HCT116 (cell line): ENCODE measurements around the gene TRIM37. TPM values are rescaled to one million over a fixed set of nuclear protein-coding genes. Genes with fewer than 3 reads are reported as not detected.

Experiments used
- ATAC-seq: fragments of 200-7000 bp; cut with Tn5 transposase; 2 replicates; pipeline ENCODE4 v1.9.1; 2020; ENCODE audit warnings: mild to moderate bottlenecking, moderate library complexity
- BruUV-seq: library from RNA; stranded (reverse); fragments of 400-500 nt; replicated peaks from 2 replicates; lab custom pipeline; 2021; lab: Mats Ljungman, UMichigan
- CTCF ChIA-PET: fragments of 300-600 bp; sonication (Branson Sonifier 250); formaldehyde crosslinking; loops from one replicate; lab custom pipeline; 2021; ENCODE audit warnings: antibody characterized with exemption; lab: Charles Lee
- POLR2A ChIA-PET: fragments of 300-600, 350-600 bp; sonication (Branson Sonifier 250); formaldehyde crosslinking; loops from one replicate; lab custom pipeline; 2021; ENCODE audit warnings: antibody characterized with exemption; lab: Charles Lee
- RAD21 ChIA-PET, 2 experiments: fragments of 300-600 bp; sonication (Branson Sonifier 250); formaldehyde crosslinking; loops; one replicate each; lab custom pipeline; 2023; ENCODE audit warnings: low total read pairs in 2 of 2; ENCODE audit not compliant: uncharacterized antibody in 2 of 2, unreplicated experiment in 2 of 2, low non-redundant PET in 1 of 2; lab: Charles Lee
- DNase-seq: peaks from one replicate; pipeline ENCODE4 v3.0.0-alpha.2; 2010; ENCODE audit warnings: low read depth, low spot score
- H2AFZ ChIP-seq: fragments of 200-600 bp; shearing (Covaris generic), sonication (generic); 2 replicates; pipeline ENCODE4 v1.6.1; 2017; ENCODE audit warnings: low read depth, mixed run types, mixed read lengths, antibody characterized with exemption, low read length; ENCODE audit not compliant: poor library complexity, severe bottlenecking
- H3K27ac ChIP-seq: 2 replicates; pipeline ENCODE4 v1.5.1; 2012; ENCODE audit warnings: low read depth, low read length
- H3K27me3 ChIP-seq: fragments of 200-600 bp; sonication (generic); 2 replicates; pipeline ENCODE4 v1.6.1; 2016; ENCODE audit warnings: mixed run types, low read length, mixed read lengths; ENCODE audit not compliant: insufficient read depth
- H3K36me3 ChIP-seq, 2 experiments: fragments of 200-500 bp in 1 of 2; fragments of 200-600 bp in 1 of 2; sonication (Bioruptor generic) in 1 of 2; sonication (generic) in 1 of 2; 2 replicates each; pipeline versions ENCODE4 v1.5.1 to v1.6.1; 2014 to 2016; ENCODE audit warnings: low read length in 2 of 2, inconsistent platforms in 1 of 2, mixed read lengths in 1 of 2, mixed run types in 1 of 2; ENCODE audit not compliant: insufficient read depth in 2 of 2, control insufficient read depth in 1 of 2
- H3K4me1 ChIP-seq, 2 experiments: fragments of 200-600 bp in 1 of 2; sonication (generic) in 1 of 2; 2 replicates each; pipeline versions ENCODE4 v1.5.1 to v1.6.1; 2012 to 2017; ENCODE audit warnings: low read length in 2 of 2, inconsistent platforms in 1 of 2, mild to moderate bottlenecking in 1 of 2, mixed read lengths in 1 of 2, mixed run types in 1 of 2, moderate library complexity in 1 of 2; ENCODE audit not compliant: insufficient read depth in 2 of 2, control insufficient read depth in 1 of 2
- H3K4me2 ChIP-seq: fragments of 200-600 bp; sonication (generic); 2 replicates; pipeline ENCODE4 v1.6.1; 2017; ENCODE audit warnings: mixed run types, low read length, mixed read lengths
- H3K4me3 ChIP-seq, 2 experiments: fragments of 200-600 bp in 1 of 2; sonication (generic) in 1 of 2; replicated peaks in 1 of 2; 2 replicates each; pipeline ENCODE4 v1.5.1; 2011 to 2016; ENCODE audit warnings: low read length in 2 of 2, control low read depth in 1 of 2, low read depth in 1 of 2, mild to moderate bottlenecking in 1 of 2, mixed read lengths in 1 of 2, mixed run types in 1 of 2
- H3K79me2 ChIP-seq: fragments of 200-600 bp; sonication (generic); 2 replicates; pipeline ENCODE4 v1.6.1; 2017; ENCODE audit warnings: mild to moderate bottlenecking, mixed run types, low read length, moderate library complexity, mixed read lengths; ENCODE audit not compliant: insufficient read depth
- H3K9ac ChIP-seq: fragments of 200-600 bp; sonication (generic); 2 replicates; pipeline ENCODE4 v1.6.1; 2016; ENCODE audit warnings: low read length, mixed read lengths
- H3K9me2 ChIP-seq: fragments of 200-600 bp; sonication (generic), shearing (Covaris generic); 2 replicates; pipeline ENCODE4 v1.6.1; 2017; ENCODE audit warnings: mixed run types, mild to moderate bottlenecking, moderate library complexity; ENCODE audit not compliant: insufficient read depth
- H3K9me3 ChIP-seq, 2 experiments: fragments of 200-500 bp in 1 of 2; fragments of 200-600 bp in 1 of 2; sonication (Bioruptor generic) in 1 of 2; sonication (generic) in 1 of 2; 2 replicates each; pipeline ENCODE4 v1.6.1; 2014 to 2017; ENCODE audit warnings: low read length in 2 of 2, mixed read lengths in 2 of 2, inconsistent platforms in 1 of 2, low read depth in 1 of 2, mild to moderate bottlenecking in 1 of 2, mixed run types in 1 of 2, moderate library complexity in 1 of 2; ENCODE audit not compliant: control insufficient read depth in 1 of 2, insufficient read depth in 1 of 2
- H4K20me1 ChIP-seq: fragments of 200-600 bp; sonication (generic), shearing (Covaris generic); 2 replicates; pipeline ENCODE4 v1.6.1; 2017; ENCODE audit warnings: mixed run types, mild to moderate bottlenecking, moderate library complexity; ENCODE audit not compliant: insufficient read depth
- CBX3 ChIP-seq: IDR thresholded peaks from 2 replicates; pipeline ENCODE4 v1.6.1; 2012; ENCODE audit warnings: low read depth
- EGR1 ChIP-seq: IDR thresholded peaks from 2 replicates; pipeline ENCODE4 v1.6.1; 2012; ENCODE audit warnings: low read depth
- FOSL1 ChIP-seq: IDR thresholded peaks from 2 replicates; pipeline ENCODE4 v1.6.1; 2012; ENCODE audit warnings: low read depth
- JUND ChIP-seq: IDR thresholded peaks from 2 replicates; pipeline ENCODE4 v1.6.1; 2012
- POLR2A ChIP-seq: IDR thresholded peaks from 2 replicates; pipeline ENCODE4 v1.7.0; 2011; ENCODE audit warnings: borderline replicate concordance; ENCODE audit not compliant: insufficient read depth, insufficient read length; ENCODE audit errors: extremely low read depth
- POLR2AphosphoS5 ChIP-seq: IDR thresholded peaks from 2 replicates; pipeline ENCODE4 v1.6.1; 2011; ENCODE audit warnings: mild to moderate bottlenecking, low read depth, low read length, moderate library complexity
- SP1 ChIP-seq: IDR thresholded peaks from 2 replicates; pipeline ENCODE4 v1.6.1; 2012; ENCODE audit warnings: low read depth
- ZNF274 ChIP-seq: fragments of 200-500 bp; sonication (Bioruptor generic); IDR thresholded peaks from 2 replicates; pipeline ENCODE4 v1.6.1; 2014; ENCODE audit warnings: mild to moderate bottlenecking, low read depth, low read length, inconsistent platforms
- intact Hi-C: fragments of 100-400 bp; cut with micrococcal nuclease; formaldehyde crosslinking; loops from 2 replicates; pipeline ENCODE4 v1.10.0; 2022
- total RNA-seq: library from RNA; stranded (reverse); gene quantifications from one replicate; pipeline ENCODE4 v1.2.1, GENCODE V29; 2021; ENCODE audit not compliant: unreplicated experiment
- TF ChIP-seq, protein P1 (sequence below): IDR thresholded peaks from 2 replicates; pipeline ENCODE4 v1.6.1; 2012; ENCODE audit warnings: low read depth

TRIM37 gene
- total RNA-seq, 1 experiment from 2014 or later, result 55.7 TPM

DNA sequence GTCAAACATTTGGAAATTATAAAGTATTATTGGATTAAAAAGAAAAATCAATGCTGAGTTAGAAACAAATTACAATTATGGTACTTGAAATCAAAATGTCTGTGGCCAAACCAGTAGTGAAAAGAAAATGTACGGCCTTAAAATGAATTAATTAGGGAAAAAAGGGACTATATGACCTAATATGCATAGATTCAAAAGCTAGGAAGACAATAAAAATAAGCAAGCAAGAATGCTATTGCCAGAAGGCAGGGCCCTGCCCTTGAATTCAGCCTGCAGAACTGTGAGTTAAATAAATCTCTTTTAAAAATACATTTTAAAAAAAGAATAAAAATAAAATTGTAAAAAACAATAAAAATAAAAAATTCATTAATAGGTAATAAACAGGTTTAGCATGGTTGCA lies 88.7 kb downstream of the TRIM37 start:
- RAD21 ChIA-PET, result no interaction called here
- H2AFZ ChIP-seq, result no peak overlapping the region
- H3K9ac ChIP-seq, result no peak overlapping the region
- no peak overlapping the region for H3K4me2 ChIP-seq
- H3K27ac ChIP-seq, result no peak overlapping the region
- no peaks in the 10 kb centered on the region for H3K9me3 ChIP-seq
- no peaks in the 10 kb centered on the region for H3K9me2 ChIP-seq
- no peaks in the 10 kb centered on the region for H3K27me3 ChIP-seq
- POLR2A ChIA-PET, result no interaction called here
- H3K4me3 ChIP-seq, result no peak overlapping the region
- no peak for ATAC-seq
- H3K4me1 ChIP-seq, result no peaks in the 10 kb centered on the region
- H3K36me3 ChIP-seq, result no peaks in the 10 kb centered on the region
- intact Hi-C loops, result no loop called here
- peaks cover 3% of the 10 kb centered on the region; the same call in 1 of the 2 replicates for H3K79me2 ChIP-seq
- TF ChIP-seq FOSL1 (no peak), JUND (no peak), ZNF274 (no peak), POLR2AphosphoS5 (no peak), SP1 (no peak), CBX3 (no peak), EGR1 (no peak), POLR2A (no peak)
- TF ChIP-seq, protein P1, sequence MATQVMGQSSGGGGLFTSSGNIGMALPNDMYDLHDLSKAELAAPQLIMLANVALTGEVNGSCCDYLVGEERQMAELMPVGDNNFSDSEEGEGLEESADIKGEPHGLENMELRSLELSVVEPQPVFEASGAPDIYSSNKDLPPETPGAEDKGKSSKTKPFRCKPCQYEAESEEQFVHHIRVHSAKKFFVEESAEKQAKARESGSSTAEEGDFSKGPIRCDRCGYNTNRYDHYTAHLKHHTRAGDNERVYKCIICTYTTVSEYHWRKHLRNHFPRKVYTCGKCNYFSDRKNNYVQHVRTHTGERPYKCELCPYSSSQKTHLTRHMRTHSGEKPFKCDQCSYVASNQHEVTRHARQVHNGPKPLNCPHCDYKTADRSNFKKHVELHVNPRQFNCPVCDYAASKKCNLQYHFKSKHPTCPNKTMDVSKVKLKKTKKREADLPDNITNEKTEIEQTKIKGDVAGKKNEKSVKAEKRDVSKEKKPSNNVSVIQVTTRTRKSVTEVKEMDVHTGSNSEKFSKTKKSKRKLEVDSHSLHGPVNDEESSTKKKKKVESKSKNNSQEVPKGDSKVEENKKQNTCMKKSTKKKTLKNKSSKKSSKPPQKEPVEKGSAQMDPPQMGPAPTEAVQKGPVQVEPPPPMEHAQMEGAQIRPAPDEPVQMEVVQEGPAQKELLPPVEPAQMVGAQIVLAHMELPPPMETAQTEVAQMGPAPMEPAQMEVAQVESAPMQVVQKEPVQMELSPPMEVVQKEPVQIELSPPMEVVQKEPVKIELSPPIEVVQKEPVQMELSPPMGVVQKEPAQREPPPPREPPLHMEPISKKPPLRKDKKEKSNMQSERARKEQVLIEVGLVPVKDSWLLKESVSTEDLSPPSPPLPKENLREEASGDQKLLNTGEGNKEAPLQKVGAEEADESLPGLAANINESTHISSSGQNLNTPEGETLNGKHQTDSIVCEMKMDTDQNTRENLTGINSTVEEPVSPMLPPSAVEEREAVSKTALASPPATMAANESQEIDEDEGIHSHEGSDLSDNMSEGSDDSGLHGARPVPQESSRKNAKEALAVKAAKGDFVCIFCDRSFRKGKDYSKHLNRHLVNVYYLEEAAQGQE, result no peak
- CTCF ChIA-PET, result no interaction called here
- no TSS peak for BruUV-seq
- no peaks in the 10 kb centered on the region for H4K20me1 ChIP-seq
- no peak for DNase-seq
